Transverse colon (tissue), 4 donors: ENCODE data around the gene CAMKK1. TPM values are rescaled to one million over a fixed set of nuclear protein-coding genes. Genes with fewer than 3 reads are reported as not detected.

Source experiments
- DNase-seq: peaks from one replicate; pipeline ENCODE4 v3.0.0-alpha.2; 2019
- H3K27ac ChIP-seq, 4 donors: fragments of 200-600 bp; sonication (generic); 2 replicates each; pipeline ENCODE4 v1.5.1; 2016 to 2018; ENCODE audit warnings: inconsistent platforms in 4 of 4
- H3K27me3 ChIP-seq: fragments of 200-600 bp; sonication (generic); 2 replicates; pipeline ENCODE4 v1.5.1; 2017; ENCODE audit warnings: inconsistent platforms
- H3K36me3 ChIP-seq, 4 donors: fragments of 200-600 bp; sonication (generic); 2 replicates each; pipeline ENCODE4 v1.5.1; 2017 to 2019; ENCODE audit warnings: inconsistent platforms in 4 of 4
- H3K4me1 ChIP-seq, 4 donors: fragments of 200-600 bp; sonication (generic); 2 replicates each; pipeline ENCODE4 v1.5.1; 2017 to 2020; ENCODE audit warnings: inconsistent platforms in 4 of 4
- H3K4me3 ChIP-seq, 4 donors: fragments of 200-600 bp; sonication (generic); 1 replicate in 1 of 4; 2 replicates in 3 of 4; pipeline versions ENCODE4 v1.5.1 to v1.6.1; 2017 to 2019; ENCODE audit warnings: inconsistent platforms in 4 of 4
- H3K9me3 ChIP-seq, 2 donors: fragments of 200-600 bp; sonication (generic); 2 replicates each; pipeline ENCODE4 v1.5.1; 2017 to 2019; ENCODE audit warnings: inconsistent platforms in 2 of 2
- CTCF ChIP-seq, 5 experiments: fragments of 200-600 bp in 3 of 5; fragments of 450-650 bp in 2 of 5; sonication (generic) in 3 of 5; IDR thresholded peaks; 1 replicate in 2 of 5; 2 replicates in 3 of 5; pipeline ENCODE4 v1.5.1; 2016 to 2017; ENCODE audit warnings: antibody characterized with exemption in 5 of 5, inconsistent platforms in 3 of 5, mild to moderate bottlenecking in 2 of 5, moderate library complexity in 1 of 5
- EP300 ChIP-seq: sonication (generic); formaldehyde crosslinking; IDR thresholded peaks from one replicate; pipeline ENCODE4 v1.6.1; 2017; ENCODE audit warnings: antibody characterized with exemption, low read depth
- POLR2A ChIP-seq: fragments of 450-650 bp; IDR thresholded peaks from one replicate; pipeline ENCODE4 v1.6.1; 2016; ENCODE audit warnings: antibody characterized with exemption, mild to moderate bottlenecking, moderate library complexity
- POLR2AphosphoS5 ChIP-seq, 3 donors: sonication (generic); formaldehyde crosslinking; IDR thresholded peaks; one replicate each; pipeline ENCODE4 v1.6.1; 2016; ENCODE audit warnings: antibody characterized with exemption in 3 of 3
- WGBS, 2 donors: methylation state at CpG; one replicate each; pipeline ENCODE4 v1.1.5; 2018; ENCODE audit warnings: low coverage in 1 of 2; 5-methylcytosine and 5-hydroxymethylcytosine counted together
- in situ Hi-C, 4 donors: fragments of 200-750 bp; cut with MboI; loops; one replicate each; pipeline versions ENCODE4 v1.15.0 to v1.15.1; 2017; ENCODE audit warnings: low sequenced_read_pairs in 3 of 4, low pct_ligation_motif_present in 1 of 4, low pct_unique_long_range_greater_than_20kb in 1 of 4
- intact Hi-C: fragments of 100-400 bp; cut with DNase I; formaldehyde crosslinking; loops from one replicate; pipeline ENCODE4 v1.15.1; 2023; ENCODE audit warnings: low total_unique reads
- total RNA-seq, 4 donors: library from RNA; depleted of rRNA; stranded (reverse); fragments of >200 nt; gene quantifications; one replicate each; pipeline ENCODE4 v1.1.0, GENCODE V29; 2016

Gene CAMKK1
- total RNA-seq, 4 donors from 2014 or later: 2.9 to 31.0 (median 5.0) TPM

DNA sequence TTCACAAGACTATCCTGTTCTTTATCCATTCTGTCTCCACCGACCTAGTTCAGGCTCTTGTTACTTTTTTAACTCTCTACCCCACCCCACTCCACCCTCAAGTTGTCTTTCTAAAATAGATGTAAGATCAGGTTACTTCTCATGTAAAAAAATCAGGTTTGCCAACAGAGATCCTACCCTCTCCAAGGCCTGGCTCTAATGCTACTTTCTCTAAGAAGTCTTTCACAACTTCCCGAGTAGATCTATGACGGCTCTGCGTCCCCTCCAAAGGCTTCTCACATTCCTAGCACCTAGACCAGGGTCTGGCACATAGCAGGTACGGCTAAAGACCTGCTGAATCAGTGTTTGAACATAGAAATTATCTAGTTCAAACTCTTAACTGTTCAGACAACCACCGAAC, 77.7 kb downstream of the CAMKK1 start:
- DNase-seq: no peak
- WGBS, 2 donors: 89 to 94% methylated on average over 6 of the region's 6 CpGs

GRCh38 chr17:3814361-3814760, 78.5 kb downstream of the CAMKK1 start:
- Histone ChIP-seq H3K9me3 (no peaks in the 10 kb centered on the region), H3K36me3 (peaks cover 0 to 75% (median 31%) of the 10 kb centered on the region in 4 donors), H3K4me3 (no peak overlapping the region), H3K27ac (no peak overlapping the region), H3K4me1 (no peaks in the 10 kb centered on the region), H3K27me3 (no peaks in the 10 kb centered on the region)
- TF ChIP-seq EP300: no peak
- no peak for TF ChIP-seq POLR2AphosphoS5 (IDR thresholded peaks at IDR 0.05)
- TF ChIP-seq POLR2A: no peak
- no peak for TF ChIP-seq CTCF (IDR thresholded peaks at IDR 0.05)
- DNase-seq: no peak
- in situ Hi-C loops: no loop called here
- intact Hi-C loops: no loop called here
- WGBS, 2 donors: 96 to 97% methylated on average over 5 to 13 of the region's 13 CpGs

More for the DNA sequence above, 77.7 kb downstream of the CAMKK1 start:
- Histone ChIP-seq H3K4me1 (no peaks in the 10 kb centered on the region), H3K27ac (no peak overlapping the region), H3K27me3 (no peaks in the 10 kb centered on the region), H3K4me3 (no peak overlapping the region), H3K36me3 (peaks cover 0 to 80% (median 34%) of the 10 kb centered on the region in 4 donors), H3K9me3 (no peaks in the 10 kb centered on the region)
- intact Hi-C loops: no loop called here
- in situ Hi-C loops: no loop called here
- TF ChIP-seq POLR2A (no peak), CTCF (IDR thresholded peaks at IDR 0.05) (no peak), POLR2AphosphoS5 (IDR thresholded peaks at IDR 0.05) (no peak), EP300 (no peak)

DNA sequence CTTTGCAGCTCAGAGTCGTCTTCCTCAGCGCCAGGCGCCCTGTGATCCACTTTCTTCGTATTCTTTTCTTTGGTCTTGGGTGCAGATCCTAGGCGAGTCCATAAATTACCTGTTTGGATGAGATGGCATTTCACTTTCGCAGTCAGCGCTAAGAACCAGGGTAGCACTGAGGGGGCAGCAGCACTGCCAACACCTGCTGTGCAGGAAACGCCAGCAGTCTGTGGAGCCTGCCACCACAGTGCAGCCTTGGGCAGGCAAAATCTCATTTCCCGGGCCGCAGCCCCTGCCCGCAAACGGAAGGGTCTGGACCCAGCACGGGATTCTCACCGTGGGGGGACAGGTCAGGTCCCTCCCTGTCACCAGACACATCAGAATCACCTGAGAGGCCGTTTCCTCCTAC, 79.7 kb downstream of the CAMKK1 start:
- no peak overlapping the region for H3K27ac ChIP-seq
- in situ Hi-C loops: no loop called here
- H3K4me1 ChIP-seq: no peaks in the 10 kb centered on the region
- H3K36me3 ChIP-seq: peaks cover 0 to 63% (median 30%) of the 10 kb centered on the region in 4 donors
- 92 to 95% methylated on average over 7 to 15 of the region's 15 CpGs for WGBS, 2 donors
- H3K9me3 ChIP-seq: no peaks in the 10 kb centered on the region
- no peak for DNase-seq
- no peaks in the 10 kb centered on the region for H3K27me3 ChIP-seq
- TF ChIP-seq POLR2A (no peak), POLR2AphosphoS5 (IDR thresholded peaks at IDR 0.05) (no peak), EP300 (no peak), CTCF (IDR thresholded peaks at IDR 0.05) (no peak)
- no peak overlapping the region for H3K4me3 ChIP-seq
- intact Hi-C loops: no loop called here

GRCh38 chr17:3812771-3813170, 80.1 kb downstream of the CAMKK1 start:
- in situ Hi-C loops (no loop called here), intact Hi-C loops (no loop called here)
- H3K36me3 ChIP-seq: peaks cover 0 to 59% (median 29%) of the 10 kb centered on the region in 4 donors
- 91 to 97% methylated on average over 4 to 12 of the region's 12 CpGs for WGBS, 2 donors
- H3K27me3 ChIP-seq: no peaks in the 10 kb centered on the region
- H3K27ac ChIP-seq: no peak overlapping the region
- no peaks in the 10 kb centered on the region for H3K4me1 ChIP-seq
- TF ChIP-seq POLR2AphosphoS5 (IDR thresholded peaks at IDR 0.05) (no peak), EP300 (no peak), CTCF (IDR thresholded peaks at IDR 0.05) (no peak), POLR2A (no peak)
- DNase-seq: no peak
- H3K4me3 ChIP-seq: no peak overlapping the region
- no peaks in the 10 kb centered on the region for H3K9me3 ChIP-seq
